Measurements from ENCODE around the gene FES. TPM values are rescaled to one million over a fixed set of nuclear protein-coding genes. Genes with fewer than 3 reads are reported as not detected.

Gene FES
- total and polyA plus RNA-seq, 7 donors: 4.2 to 8.1 (median 7.1) TPM

DNA sequence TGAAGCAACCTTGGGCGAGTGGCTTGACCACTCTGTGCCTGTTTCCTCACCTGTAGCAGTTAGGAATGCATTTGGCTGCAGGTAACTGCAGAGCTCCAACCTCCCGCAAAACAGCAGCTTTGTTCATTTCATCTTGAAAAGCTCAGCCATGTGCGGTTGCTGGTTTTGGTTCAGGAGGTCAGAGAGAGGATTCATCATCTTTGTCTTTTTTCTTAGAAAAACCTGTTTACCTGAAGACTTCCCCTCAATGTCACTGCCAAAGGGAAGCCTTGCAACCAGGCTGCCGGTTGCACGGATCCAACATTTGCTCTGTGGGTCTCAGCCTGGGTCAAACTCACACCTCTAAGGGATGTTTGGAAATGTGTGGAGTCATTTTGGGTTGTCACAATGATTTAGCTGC lies 32.4 kb upstream of the FES start:
- no peak overlapping the region for H3K27ac ChIP-seq
- H3K9me3 ChIP-seq: no peaks in the 10 kb centered on the region
- TF ChIP-seq, protein P1, sequence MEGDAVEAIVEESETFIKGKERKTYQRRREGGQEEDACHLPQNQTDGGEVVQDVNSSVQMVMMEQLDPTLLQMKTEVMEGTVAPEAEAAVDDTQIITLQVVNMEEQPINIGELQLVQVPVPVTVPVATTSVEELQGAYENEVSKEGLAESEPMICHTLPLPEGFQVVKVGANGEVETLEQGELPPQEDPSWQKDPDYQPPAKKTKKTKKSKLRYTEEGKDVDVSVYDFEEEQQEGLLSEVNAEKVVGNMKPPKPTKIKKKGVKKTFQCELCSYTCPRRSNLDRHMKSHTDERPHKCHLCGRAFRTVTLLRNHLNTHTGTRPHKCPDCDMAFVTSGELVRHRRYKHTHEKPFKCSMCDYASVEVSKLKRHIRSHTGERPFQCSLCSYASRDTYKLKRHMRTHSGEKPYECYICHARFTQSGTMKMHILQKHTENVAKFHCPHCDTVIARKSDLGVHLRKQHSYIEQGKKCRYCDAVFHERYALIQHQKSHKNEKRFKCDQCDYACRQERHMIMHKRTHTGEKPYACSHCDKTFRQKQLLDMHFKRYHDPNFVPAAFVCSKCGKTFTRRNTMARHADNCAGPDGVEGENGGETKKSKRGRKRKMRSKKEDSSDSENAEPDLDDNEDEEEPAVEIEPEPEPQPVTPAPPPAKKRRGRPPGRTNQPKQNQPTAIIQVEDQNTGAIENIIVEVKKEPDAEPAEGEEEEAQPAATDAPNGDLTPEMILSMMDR (IDR thresholded peaks at IDR 0.05): no peak
- peaks cover 0 to 2% (median 0%) of the 10 kb centered on the region in 3 donors for H3K27me3 ChIP-seq (ENCODE audit: insufficient read depth in 3 of 3, low read length in 2 of 3)
- H3K4me3 ChIP-seq: no peak overlapping the region
- H3K36me3 ChIP-seq (ENCODE audit: insufficient read depth in 1 of 2, low read depth in 1 of 2): no peaks in the 10 kb centered on the region
- intact Hi-C loops (cut with DNase I): no loop called here
- no peak for ATAC-seq
- 82 to 90% (median 89%) methylated on average over 5 of the region's 5 CpGs for WGBS, 3 donors
- no peak for DNase-seq
- no peaks in the 10 kb centered on the region for H3K4me1 ChIP-seq

DNA sequence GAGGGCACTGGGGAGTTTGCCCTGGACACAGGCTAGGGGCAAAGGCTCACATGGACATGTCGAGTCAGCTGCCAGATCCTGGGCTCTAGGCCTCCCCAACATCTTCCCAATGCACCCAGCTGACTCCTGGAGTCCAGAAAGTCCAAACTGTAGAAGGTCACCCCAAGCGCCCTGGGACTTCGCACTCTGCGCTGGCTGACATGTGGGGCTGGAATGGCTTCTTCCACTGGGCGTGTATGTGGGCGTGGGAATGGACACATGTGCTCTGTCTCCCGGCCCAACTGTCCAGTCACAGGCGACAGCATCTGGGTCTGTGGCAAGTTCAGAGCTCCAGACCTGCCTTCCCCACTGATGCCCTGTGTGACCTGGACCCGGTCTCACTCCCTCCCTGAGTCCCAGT lies 29.2 kb upstream of the FES start:
- no peaks in the 10 kb centered on the region for H3K9me3 ChIP-seq
- H3K27ac ChIP-seq: no peak overlapping the region
- intact Hi-C loops (cut with DNase I): no loop called here
- TF ChIP-seq, protein P1 (IDR thresholded peaks at IDR 0.05): no peak
- DNase-seq (no peak), ATAC-seq (no peak)
- H3K4me3 ChIP-seq: no peak overlapping the region
- no peaks in the 10 kb centered on the region for H3K4me1 ChIP-seq
- no peaks in the 10 kb centered on the region for H3K27me3 ChIP-seq (ENCODE audit: insufficient read depth in 3 of 3, low read length in 2 of 3)
- WGBS, 3 donors: 84 to 86% (median 85%) methylated on average over 9 of the region's 9 CpGs
- H3K36me3 ChIP-seq (ENCODE audit: insufficient read depth in 1 of 2, low read depth in 1 of 2): no peaks in the 10 kb centered on the region

DNA sequence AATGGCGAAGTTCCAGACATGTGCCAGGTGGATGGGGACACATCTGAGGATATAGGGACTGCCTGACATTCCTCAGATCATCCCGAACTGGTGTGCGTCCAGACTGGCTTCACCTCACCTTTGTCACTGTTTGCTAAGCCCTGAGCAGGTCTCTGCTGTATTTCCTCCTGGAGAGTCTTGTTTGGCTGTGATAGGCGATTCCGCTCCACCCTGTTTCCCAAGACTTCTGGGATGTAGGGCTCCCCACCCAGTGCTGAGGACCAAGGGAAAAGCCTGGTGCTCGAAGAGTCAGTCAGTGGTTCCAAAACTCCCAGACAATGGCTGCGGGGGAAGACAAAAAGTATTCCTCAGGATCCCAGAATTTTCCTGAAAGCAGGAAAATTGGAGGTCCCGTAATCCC lies 27.0 kb upstream of the FES start:
- ATAC-seq (peak in 1 of 4 donors; percentile 25), DNase-seq (no peak)

DNA sequence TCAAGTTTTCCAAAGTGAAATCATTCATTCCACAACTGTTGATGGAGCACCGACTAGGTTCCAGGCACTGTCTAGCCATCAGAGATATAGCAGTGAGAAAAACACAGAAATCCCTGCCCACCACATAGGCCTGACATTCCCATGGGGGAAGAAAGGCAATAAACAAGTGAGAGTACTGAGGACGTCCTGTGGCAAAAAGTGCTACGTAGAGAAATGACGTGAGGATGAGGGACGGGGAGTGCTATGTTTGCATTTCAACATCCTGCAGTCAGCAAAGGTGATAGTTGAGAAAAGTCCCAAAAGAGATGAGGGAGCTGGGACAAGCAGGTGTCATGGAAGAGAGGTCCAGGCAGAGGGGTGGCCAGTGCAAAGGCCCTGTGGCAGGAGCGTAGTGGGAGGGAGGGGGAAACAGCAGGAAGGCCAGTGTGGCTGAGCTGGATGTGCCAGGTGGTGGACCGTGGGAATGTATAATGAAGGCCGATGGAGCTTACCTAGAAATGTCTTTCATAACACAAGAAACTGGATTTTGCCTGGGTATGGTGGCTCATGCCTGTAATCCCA lies 26.3 kb upstream of the FES start:
- TF ChIP-seq, protein P1 (IDR thresholded peaks at IDR 0.05): no peak
- DNase-seq (no peak), ATAC-seq (no peak)
- intact Hi-C loops (cut with DNase I): no loop called here
- no peaks in the 10 kb centered on the region for H3K9me3 ChIP-seq
- no peak overlapping the region for H3K27ac ChIP-seq
- WGBS, 3 donors: 88 to 94% (median 93%) methylated on average over 8 of the region's 8 CpGs
- no peaks in the 10 kb centered on the region for H3K4me1 ChIP-seq
- no peaks in the 10 kb centered on the region for H3K36me3 ChIP-seq (ENCODE audit: insufficient read depth in 1 of 2, low read depth in 1 of 2)
- no peak overlapping the region for H3K4me3 ChIP-seq
- no peaks in the 10 kb centered on the region for H3K27me3 ChIP-seq (ENCODE audit: insufficient read depth in 3 of 3, low read length in 2 of 3)

More for the DNA sequence above, 27.0 kb upstream of the FES start:
- Histone ChIP-seq H3K4me3 (no peak overlapping the region), H3K27ac (no peak overlapping the region), H3K4me1 (no peaks in the 10 kb centered on the region), H3K27me3 (ENCODE audit: insufficient read depth in 3 of 3, low read length in 2 of 3) (no peaks in the 10 kb centered on the region), H3K36me3 (ENCODE audit: insufficient read depth in 1 of 2, low read depth in 1 of 2) (no peaks in the 10 kb centered on the region), H3K9me3 (no peaks in the 10 kb centered on the region)
- WGBS, 3 donors: 91 to 96% (median 92%) methylated on average over 8 of the region's 8 CpGs
- TF ChIP-seq, protein P1 (IDR thresholded peaks at IDR 0.05): no peak
- intact Hi-C loops (cut with DNase I): no loop called here
